ENCODE measurements around the gene ZGPAT.

The ZGPAT gene

GRCh38 chr20:63678667-63679465 is 29.0 kb upstream of the ZGPAT start:
- no peak for DNase-seq

GRCh38 chr20:63679799-63680305 is 28.0 kb upstream of the ZGPAT start:
- DNase-seq: no peak

GRCh38 chr20:63680427-63680826 is 27.4 kb upstream of the ZGPAT start:
- DNase-seq: no peak

- DNase-seq: no peak
These were observed 26.8 kb upstream of the ZGPAT start for GRCh38 chr20:63680857-63681608.

- no peak for DNase-seq
These were observed 26.2 kb upstream of the ZGPAT start for GRCh38 chr20:63681609-63682142.

- DNase-seq: no peak
These were observed 25.3 kb upstream of the ZGPAT start for GRCh38 chr20:63682384-63683139.

GRCh38 chr20:63685269-63686026 is 22.4 kb upstream of the ZGPAT start:
- DNase-seq: no peak

GRCh38 chr20:63686094-63686491 is 21.7 kb upstream of the ZGPAT start:
- DNase-seq: no peak

GRCh38 chr20:63686492-63687321 is 21.1 kb upstream of the ZGPAT start:
- DNase-seq: peak; percentile 50

GRCh38 chr20:63687419-63688178 is 20.2 kb upstream of the ZGPAT start:
- no peak for DNase-seq

- DNase-seq: no peak
These were observed 19.4 kb upstream of the ZGPAT start for GRCh38 chr20:63688228-63689045.

- no peak for DNase-seq
These were observed 18.5 kb upstream of the ZGPAT start for GRCh38 chr20:63689046-63690002.

GRCh38 chr20:63690003-63690897 is 17.6 kb upstream of the ZGPAT start:
- no peak for DNase-seq

- DNase-seq: no peak
These were observed 16.7 kb upstream of the ZGPAT start for GRCh38 chr20:63690898-63691710.

GRCh38 chr20:63691711-63692435 is 16.0 kb upstream of the ZGPAT start:
- no peak for DNase-seq

Measured in activated T-cell treated with anti-CD3 and anti-CD28 coated beads for 4 hours (primary cell).